T-helper 17 cell (primary cell): ENCODE results near the gene CDH16. TPM values are rescaled to one million over a fixed set of nuclear protein-coding genes. Genes with fewer than 3 reads are reported as not detected.
"Not testable (repeated sequence)": the region's sequence is repeated elsewhere in the genome, so short reads cannot be mapped to it uniquely, and the experiment has no call there.

ENCODE experiments used
- ATAC-seq: fragments of 150-1000 bp; cut with Tn5 transposase; 2 replicates; pipeline ENCODE4 v1.10.0; 2021; ENCODE audit warnings: mild to moderate bottlenecking, moderate library complexity
- DNase-seq, 3 donors: peaks; one replicate each; pipeline versions ENCODE4 v3.0.0 to v3.0.0-alpha.2; 2020 to 2021
- H3K9me3 ChIP-seq: one replicate; pipeline ENCODE4 v1.7.0; 2013; ENCODE audit warnings: low read length, mild to moderate bottlenecking; ENCODE audit not compliant: control insufficient read depth, poor library complexity, severe bottlenecking
- H3K27ac Mint-ChIP-seq: one replicate; pipeline ENCODE4 v1.8.0; 2022; ENCODE audit warnings: mild to moderate bottlenecking, moderate library complexity, mixed read lengths
- H3K27me3 Mint-ChIP-seq: one replicate; pipeline ENCODE4 v1.8.0; 2022; ENCODE audit warnings: mixed read lengths
- H3K36me3 Mint-ChIP-seq: one replicate; pipeline ENCODE4 v1.8.0; 2022; ENCODE audit warnings: low read depth, mixed read lengths
- H3K4me1 Mint-ChIP-seq: one replicate; pipeline ENCODE4 v1.8.0; 2022; ENCODE audit warnings: mild to moderate bottlenecking, mixed read lengths
- H3K4me3 Mint-ChIP-seq: one replicate; pipeline ENCODE4 v1.8.0; 2022; ENCODE audit warnings: mild to moderate bottlenecking, moderate library complexity, mixed read lengths
- total RNA-seq, 4 donors: library from RNA in 2 of 4; stranded (reverse) in 2 of 4; gene quantifications; one replicate each; pipeline ENCODE4 v1.2.3 and lab custom pipeline; 2022 to 2026

CDH16 gene
- total RNA-seq, 2 donors from 2014 or later: not detected

DNA sequence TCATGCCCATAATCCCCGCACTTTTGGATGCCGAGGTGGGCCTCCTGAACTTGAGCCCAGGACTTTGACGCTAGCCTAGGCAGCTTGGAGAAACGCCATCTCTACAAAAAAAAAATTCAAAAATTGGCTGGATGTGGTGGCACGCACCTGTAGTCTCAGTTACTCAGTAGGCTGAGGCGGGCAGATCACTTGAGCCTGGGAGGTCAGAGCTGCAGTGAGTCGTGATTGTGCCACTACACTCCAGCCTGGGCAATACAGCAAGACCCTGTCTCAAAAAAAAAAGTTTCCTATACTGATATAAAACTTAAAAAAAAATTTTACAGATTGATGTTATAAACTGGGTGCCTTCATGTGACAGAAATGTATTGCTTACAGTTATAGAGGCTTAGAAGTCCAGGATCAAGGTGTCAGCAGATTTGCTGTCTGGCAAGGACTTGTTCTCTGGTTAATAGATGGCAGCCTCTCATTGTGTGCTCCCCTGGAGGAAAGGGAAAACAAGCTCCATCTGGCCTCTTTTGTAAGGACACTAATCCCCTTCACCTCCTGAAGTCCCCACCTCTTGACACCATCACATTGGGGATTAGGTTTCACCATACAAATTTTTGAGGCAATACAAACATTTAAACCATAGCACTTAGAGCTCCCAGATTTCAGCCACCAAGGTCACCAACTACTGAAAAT is 33.9 kb upstream of the CDH16 start:
- H3K27me3 Mint-ChIP-seq: peaks cover 47% of the 10 kb centered on the region
- no peak for DNase-seq
- peaks cover 19% of the 10 kb centered on the region for H3K4me1 Mint-ChIP-seq
- no peak overlapping the region for H3K4me3 Mint-ChIP-seq
- no peaks in the 10 kb centered on the region for H3K36me3 Mint-ChIP-seq
- no peak for ATAC-seq
- no peak overlapping the region for H3K27ac Mint-ChIP-seq
- H3K9me3 ChIP-seq: peaks cover 4% of the 10 kb centered on the region

GRCh38 chr16:66950971-66951790 is 32.5 kb upstream of the CDH16 start:
- H3K27ac Mint-ChIP-seq: no peak overlapping the region
- no peak for DNase-seq
- H3K9me3 ChIP-seq: peaks cover 4% of the 10 kb centered on the region
- peaks cover 26% of the 10 kb centered on the region for H3K4me1 Mint-ChIP-seq
- peaks cover 47% of the 10 kb centered on the region for H3K27me3 Mint-ChIP-seq
- no peak for ATAC-seq
- H3K36me3 Mint-ChIP-seq: no peaks in the 10 kb centered on the region
- no peak overlapping the region for H3K4me3 Mint-ChIP-seq

GRCh38 chr16:66950437-66950836 is 31.8 kb upstream of the CDH16 start:
- peaks cover 4% of the 10 kb centered on the region for H3K9me3 ChIP-seq
- Mint-ChIP-seq H3K27me3 (peaks cover 47% of the 10 kb centered on the region), H3K36me3 (no peaks in the 10 kb centered on the region), H3K4me3 (no peak overlapping the region), H3K4me1 (peaks cover 26% of the 10 kb centered on the region), H3K27ac (no peak overlapping the region)
- ATAC-seq (no peak), DNase-seq (no peak)

- ATAC-seq (no peak), DNase-seq (no peak)
- peak overlapping the region; percentile 55 for H3K4me3 Mint-ChIP-seq
- H3K36me3 Mint-ChIP-seq: no peaks in the 10 kb centered on the region
- H3K9me3 ChIP-seq: peaks cover 4% of the 10 kb centered on the region
- peaks cover 47% of the 10 kb centered on the region for H3K27me3 Mint-ChIP-seq
- peaks cover 26% of the 10 kb centered on the region for H3K4me1 Mint-ChIP-seq
- H3K27ac Mint-ChIP-seq: no peak overlapping the region
Measured at GRCh38 chr16:66949472-66949871, 30.8 kb upstream of the CDH16 start.

GRCh38 chr16:66948837-66949225 is 30.1 kb upstream of the CDH16 start:
- ATAC-seq: no peak
- Mint-ChIP-seq H3K27me3 (peaks cover 44% of the 10 kb centered on the region), H3K4me1 (peaks cover 24% of the 10 kb centered on the region), H3K27ac (no peak overlapping the region), H3K4me3 (no peak overlapping the region), H3K36me3 (no peaks in the 10 kb centered on the region)
- DNase-seq: no peak
- H3K9me3 ChIP-seq: peaks cover 4% of the 10 kb centered on the region

DNA sequence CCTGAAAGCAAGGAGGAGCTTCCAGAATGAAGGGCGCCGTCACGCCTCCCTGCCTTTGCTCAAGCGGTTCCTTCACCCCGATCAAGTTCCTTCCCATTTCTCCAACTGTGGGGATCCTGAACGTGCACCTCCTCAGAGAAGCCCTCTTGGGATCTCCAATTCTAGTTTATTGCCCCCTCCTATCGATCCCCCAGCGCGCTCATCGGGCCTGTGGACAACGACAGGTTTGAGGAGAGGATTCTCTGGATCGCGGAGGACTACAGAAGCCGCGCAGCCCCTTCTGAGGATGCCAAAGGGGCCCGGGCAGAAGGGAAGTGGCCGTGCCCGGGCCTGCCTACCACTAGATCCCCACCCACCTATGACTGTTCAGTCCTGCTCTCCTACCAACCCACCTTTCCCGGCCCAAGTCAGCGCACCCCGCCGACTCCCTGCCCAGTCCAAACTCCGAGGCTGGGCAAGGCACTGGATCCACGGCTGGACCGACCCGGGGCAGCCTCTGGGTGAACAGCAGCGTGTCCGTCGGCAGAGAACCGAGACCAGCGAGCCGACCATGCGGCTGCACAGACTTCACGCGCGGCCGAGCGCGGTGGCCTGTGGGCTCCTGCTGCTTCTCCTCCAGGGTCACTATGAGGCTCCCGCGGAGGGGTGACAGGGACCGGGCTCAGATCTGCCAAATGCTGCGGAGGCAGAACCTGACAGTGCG is 29.6 kb upstream of the CDH16 start:
- H3K27ac Mint-ChIP-seq: no peak overlapping the region
- ATAC-seq (peak; percentile 16), DNase-seq (no peak)
- H3K9me3 ChIP-seq: peaks cover 4% of the 10 kb centered on the region
- H3K4me3 Mint-ChIP-seq: peak overlapping the region; percentile 89
- peaks cover 40% of the 10 kb centered on the region for H3K27me3 Mint-ChIP-seq
- H3K4me1 Mint-ChIP-seq: peaks cover 24% of the 10 kb centered on the region
- no peaks in the 10 kb centered on the region for H3K36me3 Mint-ChIP-seq

- ATAC-seq (peak; percentile 94), DNase-seq (peak; percentile 62 to 81 (median 68))
- peaks cover 34% of the 10 kb centered on the region for H3K27me3 Mint-ChIP-seq
- peak overlapping the region; percentile 89 for H3K4me3 Mint-ChIP-seq
- H3K4me1 Mint-ChIP-seq: peaks cover 24% of the 10 kb centered on the region
- H3K36me3 Mint-ChIP-seq: peaks cover 3% of the 10 kb centered on the region
- H3K27ac Mint-ChIP-seq: peak overlapping the region; percentile 89
- peaks cover 4% of the 10 kb centered on the region for H3K9me3 ChIP-seq
Measured at GRCh38 chr16:66947302-66948065, 28.8 kb upstream of the CDH16 start.

- DNase-seq (no peak), ATAC-seq (no peak)
- Mint-ChIP-seq H3K4me1 (peaks cover 24% of the 10 kb centered on the region), H3K36me3 (peaks cover 6% of the 10 kb centered on the region), H3K27me3 (peaks cover 34% of the 10 kb centered on the region), H3K27ac (peak overlapping the region; percentile 89), H3K4me3 (peak overlapping the region; percentile 43)
- H3K9me3 ChIP-seq: peaks cover 4% of the 10 kb centered on the region
Measured at GRCh38 chr16:66946974-66947301, 28.3 kb upstream of the CDH16 start.

DNA sequence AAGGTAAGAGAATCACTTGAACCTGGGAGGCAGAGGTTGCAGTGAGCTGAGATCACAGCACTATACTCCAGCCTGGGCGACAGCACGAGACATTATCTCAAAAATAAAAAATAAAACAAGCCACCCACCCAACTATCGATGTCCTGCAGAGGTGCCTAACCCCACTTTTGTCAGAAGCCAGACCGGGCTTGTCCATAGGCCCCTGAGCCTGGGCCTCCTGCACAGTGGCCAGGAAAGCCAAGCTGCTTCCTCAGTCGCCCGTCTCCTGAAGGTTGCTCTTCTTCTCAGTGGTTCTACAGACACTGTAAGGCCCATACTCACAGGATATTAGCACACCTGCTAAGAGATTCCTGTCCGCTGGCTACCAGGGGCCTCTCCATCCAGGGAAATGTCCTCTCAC is 27.9 kb upstream of the CDH16 start:
- peaks cover 3% of the 10 kb centered on the region for H3K9me3 ChIP-seq
- H3K4me1 Mint-ChIP-seq: peaks cover 24% of the 10 kb centered on the region
- DNase-seq (no peak), ATAC-seq (no peak)
- peak overlapping the region; percentile 89 for H3K27ac Mint-ChIP-seq
- H3K36me3 Mint-ChIP-seq: peaks cover 6% of the 10 kb centered on the region
- H3K4me3 Mint-ChIP-seq: peak overlapping the region; percentile 43
- peaks cover 30% of the 10 kb centered on the region for H3K27me3 Mint-ChIP-seq

DNA sequence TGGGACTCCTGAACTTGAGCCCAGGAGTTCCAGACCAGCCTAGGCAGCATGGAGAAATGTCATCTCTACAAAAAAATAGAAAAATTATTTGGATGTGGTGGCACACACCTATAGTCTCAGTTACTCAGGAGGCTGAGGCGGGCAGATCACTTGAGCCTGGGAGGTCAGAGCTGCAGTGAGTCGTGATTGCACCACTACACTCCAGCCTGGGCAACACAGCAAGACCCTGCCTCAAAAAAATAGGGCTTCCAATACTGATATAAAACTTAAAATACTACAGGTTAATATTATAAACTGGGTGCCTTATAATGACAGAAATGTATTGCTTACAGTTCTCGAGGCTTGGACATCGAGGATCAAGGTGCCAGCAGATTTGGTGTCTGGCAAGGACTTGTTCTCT is 27.3 kb upstream of the CDH16 start:
- DNase-seq: no peak

DNA sequence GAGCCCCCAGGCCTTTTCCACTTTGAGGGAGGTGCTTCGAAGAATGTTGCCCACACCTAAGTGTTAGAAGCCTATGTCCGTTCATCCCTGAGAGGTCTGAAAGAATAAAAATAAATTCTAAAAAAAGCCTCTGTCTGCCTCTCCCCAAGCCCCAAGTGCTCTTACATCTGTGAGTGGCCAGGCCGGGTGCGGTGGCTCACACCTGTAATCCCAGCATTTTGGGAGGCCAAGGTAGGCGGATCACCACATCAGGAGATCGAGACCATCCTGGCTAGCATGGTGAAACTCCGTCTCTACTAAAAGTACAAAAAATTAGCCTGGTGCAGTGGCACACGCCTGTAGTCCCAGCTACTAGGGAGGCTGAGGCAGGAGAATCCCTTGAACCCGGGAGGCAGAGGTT is 26.3 kb upstream of the CDH16 start:
- H3K9me3 ChIP-seq, H3K4me3 Mint-ChIP-seq, ATAC-seq, H3K36me3 Mint-ChIP-seq, DNase-seq: not testable (repeated sequence)
- peak overlapping the region; percentile 39 for H3K27ac Mint-ChIP-seq
- peaks cover 20% of the 10 kb centered on the region for H3K4me1 Mint-ChIP-seq
- peaks cover 20% of the 10 kb centered on the region for H3K27me3 Mint-ChIP-seq

More for the DNA sequence above, 27.3 kb upstream of the CDH16 start:
- Mint-ChIP-seq H3K27ac (no peak overlapping the region), H3K27me3 (peaks cover 25% of the 10 kb centered on the region), H3K36me3 (peaks cover 6% of the 10 kb centered on the region), H3K4me3 (no peak overlapping the region), H3K4me1 (peaks cover 24% of the 10 kb centered on the region)
- no peaks in the 10 kb centered on the region for H3K9me3 ChIP-seq
- ATAC-seq: no peak

DNA sequence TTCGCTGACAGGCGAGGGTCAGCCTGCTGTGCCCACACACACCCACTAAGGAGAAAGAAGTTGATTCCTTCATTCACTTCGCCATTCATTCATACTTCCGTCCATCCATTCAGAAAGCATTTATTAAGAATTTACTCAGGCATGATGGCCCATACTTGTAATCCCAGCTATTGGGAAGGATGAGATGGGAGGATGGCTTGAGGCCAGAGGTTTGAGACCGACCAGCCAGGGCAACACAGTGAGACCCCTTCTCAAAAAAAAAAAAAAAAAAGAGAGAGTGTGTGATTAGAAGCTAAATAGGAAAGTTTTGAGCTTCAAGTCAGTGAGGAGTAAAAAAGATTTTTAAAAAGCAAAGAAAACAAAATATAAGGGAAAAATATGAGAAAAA is 25.4 kb upstream of the CDH16 start:
- ATAC-seq: no peak
- H3K27ac Mint-ChIP-seq: peak overlapping the region; percentile 37
- no peak overlapping the region for H3K4me3 Mint-ChIP-seq

More for the DNA sequence above, 25.4 kb upstream of the CDH16 start:
- H3K27me3 Mint-ChIP-seq: peaks cover 11% of the 10 kb centered on the region
- H3K4me1 Mint-ChIP-seq: peaks cover 18% of the 10 kb centered on the region
- DNase-seq: no peak
- no peaks in the 10 kb centered on the region for H3K9me3 ChIP-seq
- H3K36me3 Mint-ChIP-seq: peaks cover 6% of the 10 kb centered on the region
